Measurements from ENCODE around the gene DUS2.
"Not testable (repeated sequence)": the region's sequence is repeated elsewhere in the genome, so short reads cannot be mapped to it uniquely, and the experiment has no call there.

DUS2 gene

DNA sequence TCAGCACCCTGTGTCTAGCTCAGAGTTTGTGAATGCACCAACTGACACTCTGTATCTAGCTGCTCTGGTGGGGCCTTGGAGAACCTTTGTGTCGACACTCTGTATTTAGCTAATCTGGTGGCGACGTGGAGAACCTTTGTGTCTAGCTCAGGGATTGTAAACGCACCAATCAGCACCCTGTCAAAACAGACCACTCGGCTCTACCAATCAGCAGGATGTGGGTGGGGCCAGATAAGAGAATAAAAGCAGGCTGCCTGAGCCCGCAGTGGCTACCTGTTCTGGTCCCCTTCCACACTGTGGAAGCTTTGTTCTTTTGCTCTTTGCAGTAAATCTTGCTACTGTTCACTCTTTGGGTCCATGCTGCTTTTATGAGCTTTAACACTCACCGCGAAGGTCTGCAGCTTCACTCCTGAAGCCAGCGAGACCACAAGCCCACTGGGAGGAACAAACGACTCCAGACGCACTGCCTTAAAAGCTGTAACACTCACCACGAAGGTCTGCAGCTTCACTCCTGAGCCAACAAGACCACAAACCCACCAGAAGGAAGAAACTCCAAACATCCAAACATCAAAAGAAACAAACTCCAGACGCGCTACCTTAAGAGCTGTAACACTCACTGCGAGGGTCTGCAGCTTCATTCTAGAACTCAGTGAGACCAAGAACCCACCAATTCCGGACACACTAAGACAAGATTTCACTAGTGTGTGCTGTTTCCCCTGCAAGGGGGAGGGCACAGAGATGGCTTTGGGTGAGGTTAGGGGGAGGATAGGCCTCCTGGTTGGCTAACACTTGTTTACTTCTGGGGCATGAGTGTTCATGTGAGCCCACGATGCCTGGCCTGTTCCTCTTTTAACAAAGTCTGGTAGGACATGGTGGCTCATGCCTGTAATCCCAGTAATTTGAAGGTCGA, 24.1 kb upstream of the DUS2 start, which contains the start of gene DPEP2:
Gene DPEP2 (minus strand): TSS at position 706 of the 910 bp plus-strand sequence. CDS start 6,272 bp downstream, outside the sequence.
- not testable (repeated sequence) for DNase-seq

GRCh38 chr16:67999985-68000384, 23.1 kb upstream of the DUS2 start:
- DNase-seq: no peak

GRCh38 chr16:68000450-68000849, 22.6 kb upstream of the DUS2 start:
- no peak for DNase-seq

DNA sequence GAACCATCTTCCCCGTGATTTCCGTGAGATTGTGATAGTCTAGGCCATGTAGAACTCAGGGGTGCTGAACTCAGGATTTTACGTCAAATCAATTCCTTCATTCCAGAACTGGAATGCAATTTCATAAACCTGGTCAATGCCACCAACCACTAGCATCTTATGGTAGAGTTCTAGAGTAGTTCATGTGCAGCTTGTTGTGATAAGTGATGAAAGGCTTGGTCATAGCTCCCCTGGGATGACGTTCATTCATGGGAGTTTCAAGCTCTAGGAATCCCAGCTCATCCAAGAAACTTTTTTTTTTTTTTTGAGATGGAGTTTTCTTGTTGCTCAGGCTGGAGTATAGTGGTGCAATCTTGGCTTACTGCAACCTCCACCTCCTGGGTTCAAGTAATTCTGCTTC, 20.1 kb upstream of the DUS2 start:
- DNase-seq: no peak

DNA sequence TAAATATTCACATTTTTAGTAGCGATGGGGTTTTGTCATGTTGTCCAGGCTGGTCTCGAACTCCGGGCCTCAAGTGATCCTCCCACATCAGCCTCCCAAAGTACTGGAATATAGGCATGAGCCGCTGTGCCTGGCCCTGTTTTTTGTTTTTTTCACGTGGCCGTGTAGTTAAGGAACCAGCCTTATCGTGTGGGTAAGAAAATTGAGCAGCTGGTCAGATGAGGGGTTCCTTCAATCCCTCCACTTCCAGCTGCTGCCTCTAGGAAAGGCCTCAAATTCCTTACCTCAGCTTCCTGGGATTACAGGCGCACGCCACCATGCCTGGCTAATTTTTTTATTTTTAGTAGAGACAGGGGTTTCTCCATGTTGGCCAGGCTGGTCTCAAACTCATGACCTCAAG, 17.9 kb upstream of the DUS2 start:
- DNase-seq: no peak

- DNase-seq: no peak
These were observed 17.2 kb upstream of the DUS2 start for GRCh38 chr16:68005786-68006286.

- DNase-seq: no peak
These were observed 13.8 kb upstream of the DUS2 start for GRCh38 chr16:68009157-68009735.

GRCh38 chr16:68009872-68010271, 13.2 kb upstream of the DUS2 start:
- not testable (repeated sequence) for DNase-seq

DNA sequence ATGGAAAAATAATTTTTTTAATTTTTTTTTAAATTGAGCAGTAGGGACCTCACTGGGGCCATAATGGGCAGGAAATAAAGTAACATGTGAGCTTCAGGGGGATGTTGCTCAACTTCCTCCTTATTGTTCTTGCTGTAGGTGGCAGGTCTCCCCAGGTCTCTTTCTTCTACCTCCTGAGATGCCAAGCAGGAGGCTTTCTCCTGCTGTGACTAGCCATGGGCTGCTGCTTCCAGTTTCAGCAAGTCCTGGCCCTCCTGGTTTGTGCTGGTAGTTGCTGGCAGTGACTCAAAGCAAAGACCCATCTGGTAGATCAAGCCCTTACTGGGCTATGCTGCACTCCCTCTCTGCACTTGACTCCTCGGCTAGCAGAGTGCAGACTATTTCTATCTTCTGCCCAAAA, 9.6 kb upstream of the DUS2 start:
- no peak for DNase-seq

GRCh38 chr16:68015681-68016080, 7.4 kb upstream of the DUS2 start, which contains the start of gene DPEP2NB:
TSS of gene DPEP2NB (minus strand) at chr16:68015911. CDS start at chr16:68015770, 141 bp downstream.
- DNase-seq: no peak

GRCh38 chr16:68019167-68019680, 3.9 kb upstream of the DUS2 start:
- DNase-seq: no peak

GRCh38 chr16:68021490-68021889, 1.6 kb upstream of the DUS2 start:
- no peak for DNase-seq

DNA sequence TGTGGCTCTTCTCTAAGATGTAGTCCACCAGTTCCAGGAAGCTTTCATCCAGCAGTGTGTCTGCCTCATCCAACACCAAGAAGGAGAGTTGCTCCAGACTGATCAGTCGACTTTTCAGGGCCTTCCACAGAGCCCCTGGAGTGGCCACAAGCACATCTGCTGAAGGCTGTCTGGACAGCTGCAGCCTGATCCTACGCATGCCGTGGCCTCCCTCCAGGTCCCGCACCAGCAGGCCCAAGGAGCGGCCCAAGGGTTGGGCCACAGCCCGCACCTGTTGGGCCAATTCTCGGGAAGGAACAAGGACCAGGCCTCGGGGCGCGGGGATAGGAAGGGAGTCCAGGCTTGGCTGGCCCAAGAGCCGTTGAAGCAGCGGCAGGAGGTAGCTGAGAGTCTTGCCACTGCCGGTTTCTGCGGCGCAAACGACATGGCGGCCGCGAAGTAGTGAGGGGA, 781 bp upstream of the DUS2 start:
- no peak for DNase-seq

- DNase-seq: no peak
These were observed 5.9 kb downstream of the DUS2 start for GRCh38 chr16:68028996-68029395.

- not testable (repeated sequence) for DNase-seq
These were observed 7.0 kb downstream of the DUS2 start for GRCh38 chr16:68030108-68030507.

DNA sequence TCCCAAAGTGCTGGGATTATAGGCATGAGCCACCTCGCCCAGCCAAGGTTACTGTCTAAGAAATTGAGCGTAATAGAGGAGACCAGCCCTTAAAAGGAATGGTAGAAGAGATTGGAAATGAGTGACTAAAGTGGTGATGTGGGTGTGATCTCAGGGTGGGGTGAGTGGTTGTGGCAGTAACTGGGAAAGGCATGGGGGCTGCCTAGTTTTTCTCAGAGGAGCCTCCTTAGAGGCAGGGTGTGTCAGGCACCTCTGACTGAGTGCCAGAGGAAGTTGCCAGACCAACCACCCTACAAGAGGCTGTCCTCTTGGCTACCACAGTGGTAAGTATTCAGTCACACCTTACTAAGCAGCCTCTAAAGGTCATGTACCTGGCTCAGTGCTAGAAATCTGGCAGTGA, 8.9 kb downstream of the DUS2 start:
- DNase-seq: no peak

DNA sequence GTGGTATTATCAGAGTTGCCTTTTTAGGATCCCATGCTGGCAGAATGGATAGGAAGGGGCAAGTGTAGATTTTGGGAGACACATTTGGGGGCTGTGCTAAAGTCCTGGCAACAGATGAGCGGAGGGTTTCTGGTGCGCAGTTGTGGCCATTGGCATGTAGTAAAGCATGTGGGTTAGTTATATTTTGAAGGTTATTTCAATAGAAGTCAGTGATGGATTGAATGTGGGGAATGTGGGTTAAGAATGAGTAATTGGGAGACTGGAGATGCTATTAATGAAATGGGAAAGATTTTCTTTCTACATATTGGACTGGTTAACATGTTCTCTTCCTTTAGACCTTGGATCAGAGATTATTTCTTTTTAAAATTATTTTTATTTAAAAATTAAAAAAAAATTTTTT, 10.0 kb downstream of the DUS2 start:
- no peak for DNase-seq

DNA sequence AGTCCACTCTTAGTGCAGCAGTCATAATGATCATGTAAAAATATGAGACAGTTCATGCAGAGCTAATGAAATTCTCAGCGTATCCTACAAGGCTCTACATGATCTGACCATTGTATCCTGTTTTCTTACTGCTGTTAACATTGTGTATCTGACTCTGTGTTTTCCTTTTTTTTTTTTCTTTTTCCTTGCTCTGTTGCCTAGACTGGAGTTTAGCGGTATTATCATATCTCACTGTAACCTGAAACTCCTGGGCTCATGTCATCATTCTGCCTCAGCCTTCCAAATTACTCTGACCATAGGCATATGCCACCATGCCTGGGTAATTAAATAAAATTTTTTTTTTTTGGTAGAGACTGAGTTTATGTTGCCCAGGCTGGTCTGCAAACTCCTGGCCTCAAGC, 12.1 kb downstream of the DUS2 start:
- DNase-seq: no peak

GRCh38 chr16:68037841-68038597, 14.9 kb downstream of the DUS2 start:
- DNase-seq: no peak

DNA sequence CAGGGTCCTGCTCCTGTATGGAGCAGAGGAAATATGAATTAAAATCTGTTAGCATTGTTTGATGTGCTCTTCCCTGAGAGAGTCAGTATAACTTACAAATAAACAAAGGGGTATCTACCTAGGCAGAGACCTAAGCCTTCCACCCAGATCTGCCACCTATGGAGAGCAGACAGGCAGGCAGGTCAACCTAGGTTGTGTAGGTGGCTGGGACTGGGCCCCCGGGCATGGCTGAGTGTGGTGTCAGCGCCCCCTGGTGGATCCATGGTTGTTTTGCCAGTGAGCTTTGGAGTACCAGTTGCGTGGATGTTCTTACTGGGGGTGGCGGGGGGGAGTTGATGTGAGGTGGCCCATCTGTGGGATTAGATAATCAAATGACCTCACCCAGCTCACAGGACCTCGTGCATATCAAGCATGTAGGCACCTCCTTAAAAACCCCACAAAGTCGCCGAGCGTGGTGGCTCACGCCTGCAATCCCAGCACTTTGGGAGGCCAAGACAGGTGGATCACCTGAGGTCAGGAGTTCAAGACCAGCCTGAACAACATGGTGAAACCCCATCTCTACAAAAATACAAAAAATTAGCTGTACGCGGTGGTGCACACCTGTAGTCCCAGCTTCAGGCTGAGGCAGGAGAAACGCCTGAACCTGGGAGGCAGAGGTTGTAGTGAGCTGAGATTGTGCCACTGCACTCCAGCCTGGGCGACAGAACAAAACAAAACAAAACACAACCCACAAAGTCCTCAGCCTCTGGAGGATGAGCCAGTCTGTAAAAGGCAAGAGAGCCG, 17.6 kb downstream of the DUS2 start:
- no peak for DNase-seq

GRCh38 chr16:68041783-68042182, 18.7 kb downstream of the DUS2 start:
- DNase-seq: no peak

DNA sequence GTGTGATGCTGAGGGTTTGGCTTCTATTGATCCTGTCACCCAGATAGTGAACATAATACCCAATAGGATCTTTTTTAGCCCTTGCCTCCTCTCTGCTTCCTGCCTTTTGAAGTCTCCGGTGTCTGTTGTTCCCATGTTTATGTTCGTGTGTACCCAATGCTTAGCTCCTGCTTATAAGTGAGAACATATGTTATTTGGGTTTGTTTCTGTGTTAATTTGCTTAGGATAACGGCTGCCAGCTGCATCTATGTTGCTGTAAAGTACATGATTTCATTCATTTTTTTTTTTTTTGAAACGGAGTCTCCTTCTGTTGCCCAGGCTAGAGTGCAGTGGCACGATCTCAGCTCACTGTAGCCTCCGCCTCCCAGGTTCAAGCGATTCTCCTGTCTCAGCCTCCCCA, 23.0 kb downstream of the DUS2 start:
- no peak for DNase-seq
